NCI-H524 (cell line): ENCODE measurements around the gene FBXL16.
A peak's percentile ranks its signal among the peaks of the same experiment; 100 is the strongest.

Experiments
- DNase-seq, 2 experiments: peaks; one replicate each; lab custom pipeline; 2025; lab: John Stamatoyannopoulos, UW

Gene FBXL16

GRCh38 chr16:689175-689897 lies 16.3 kb downstream of the FBXL16 start:
- DNase-seq: no peak

GRCh38 chr16:687499-687898 lies 18.1 kb downstream of the FBXL16 start:
- no peak for DNase-seq

DNA sequence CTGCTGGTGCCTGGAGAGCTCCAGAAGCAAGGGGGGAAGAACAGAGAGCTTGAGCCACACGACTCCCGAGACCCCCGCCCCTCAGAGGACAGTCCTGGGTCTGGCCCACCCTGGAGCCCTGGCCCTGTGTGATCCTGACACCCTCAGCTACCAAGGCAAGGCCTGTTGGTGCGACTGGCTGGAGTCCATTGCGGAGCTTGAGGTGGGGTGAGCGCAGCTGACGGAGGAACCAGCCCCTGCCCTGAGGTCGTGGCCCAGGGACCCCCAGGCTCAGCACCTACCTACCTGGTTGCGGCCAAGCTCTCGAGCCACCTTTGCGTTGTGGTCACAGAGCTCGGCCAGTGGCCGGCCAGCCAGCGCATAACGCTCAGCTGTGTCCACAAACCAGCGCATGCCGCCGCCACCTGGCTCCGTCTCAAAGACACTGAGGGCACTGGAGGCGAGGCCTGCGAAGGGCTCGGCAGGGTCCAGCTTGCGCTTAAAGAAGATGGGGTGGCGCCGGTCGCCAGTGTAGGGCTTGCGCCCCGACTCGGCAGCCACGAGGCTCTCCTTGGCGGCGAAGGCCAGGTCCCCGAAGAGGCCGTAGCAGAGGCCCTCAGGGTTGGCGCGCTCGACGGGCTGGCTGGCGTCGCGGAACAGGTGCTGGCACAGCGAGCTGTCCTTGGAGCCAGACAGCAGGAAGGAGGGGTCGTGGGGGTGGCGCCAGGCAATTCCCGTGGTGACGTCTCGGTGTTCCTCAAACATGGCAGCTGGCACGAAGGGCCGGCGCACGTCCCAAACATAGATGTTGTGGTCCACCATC lies 18.9 kb downstream of the FBXL16 start:
- no peak for DNase-seq

- peak in 1 of 2 experiments; percentile 60 for DNase-seq
These were observed 19.6 kb downstream of the FBXL16 start for GRCh38 chr16:685967-686366.

DNA sequence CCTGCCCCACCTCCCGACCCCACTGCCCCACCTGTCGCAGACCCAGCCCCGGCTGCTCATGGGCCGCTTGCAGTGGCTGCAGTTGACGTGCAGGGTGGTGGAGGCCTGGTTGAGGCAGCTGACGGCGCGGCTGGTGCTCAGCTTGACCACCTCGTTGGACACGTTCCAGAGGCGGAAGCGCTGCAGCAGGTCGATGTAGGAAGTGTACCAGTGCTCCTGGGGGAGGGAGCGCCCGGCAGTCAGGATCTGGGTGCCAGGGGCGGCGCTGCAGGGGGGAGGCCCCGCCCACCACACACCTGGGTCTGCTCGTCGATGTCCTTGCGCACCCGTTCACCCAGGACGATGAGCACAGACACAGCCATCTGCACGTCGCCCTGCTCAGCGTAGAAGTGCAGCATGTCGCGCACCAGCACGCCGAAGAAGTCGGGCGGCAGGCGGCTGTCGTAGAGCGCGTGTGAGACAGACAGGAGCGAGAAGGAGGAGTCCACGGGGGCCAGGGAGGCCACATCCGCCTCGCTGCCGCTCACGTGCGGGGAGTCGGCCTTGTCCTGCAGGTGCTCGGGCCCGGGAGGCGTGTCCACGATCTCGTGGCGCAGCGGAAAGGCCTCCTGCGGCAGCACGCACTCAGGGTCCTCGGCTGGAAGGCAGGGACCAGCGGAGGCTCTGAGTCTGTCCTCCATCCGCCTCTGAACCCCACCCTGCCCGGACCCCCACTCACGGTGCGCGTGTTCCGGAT lies 20.5 kb downstream of the FBXL16 start:
- DNase-seq: no peak

DNA sequence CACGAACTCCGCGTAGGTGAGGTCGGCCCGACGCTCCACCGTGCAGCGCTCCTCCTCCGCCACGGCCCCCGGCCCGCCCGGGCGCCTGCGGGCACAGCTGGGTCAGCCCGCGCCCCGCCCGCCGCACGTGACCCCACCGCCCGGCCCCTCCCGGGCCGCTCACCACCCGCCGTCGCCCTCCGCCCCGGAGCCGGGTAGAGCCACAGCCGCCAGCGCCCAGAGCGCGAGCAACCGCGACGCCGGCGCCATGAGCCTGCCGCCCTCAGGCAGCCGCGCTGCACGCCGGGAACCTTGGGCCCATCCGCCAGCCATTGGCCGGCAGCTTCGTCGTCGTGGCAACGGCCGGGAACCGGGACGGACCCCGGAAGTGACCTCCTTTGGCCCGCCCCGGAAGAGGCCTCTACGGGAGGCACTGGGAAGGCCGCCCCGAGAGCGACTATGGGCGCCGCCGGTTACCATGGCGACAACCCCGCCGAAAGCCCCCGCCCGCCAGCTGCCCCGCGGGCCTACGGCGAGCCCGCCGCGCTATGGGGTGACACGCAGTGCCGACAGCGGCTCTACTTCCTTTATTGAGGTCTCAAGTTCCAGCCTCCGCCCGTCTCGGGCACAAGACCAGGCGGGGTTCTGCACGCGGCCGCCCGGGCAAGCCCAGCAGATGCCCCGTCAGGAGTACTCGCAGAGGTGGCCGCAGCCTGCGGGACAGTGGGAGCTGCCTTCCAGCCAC lies 21.4 kb downstream of the FBXL16 start, which contains the start of gene JMJD8:
Gene JMJD8 (minus strand): TSS at position 264 of the 724 bp plus-strand sequence. CDS start 15 bp downstream, at position 249.
- DNase-seq: peak; percentile 86 to 97

- no peak for DNase-seq
These were observed 22.1 kb downstream of the FBXL16 start for GRCh38 chr16:683396-684070.

- no peak for DNase-seq
These were observed 22.9 kb downstream of the FBXL16 start for GRCh38 chr16:682493-683395.

GRCh38 chr16:681746-682427 lies 23.7 kb downstream of the FBXL16 start:
- no peak for DNase-seq

GRCh38 chr16:680967-681745 lies 24.4 kb downstream of the FBXL16 start:
- DNase-seq: peak; percentile 21 to 48

DNA sequence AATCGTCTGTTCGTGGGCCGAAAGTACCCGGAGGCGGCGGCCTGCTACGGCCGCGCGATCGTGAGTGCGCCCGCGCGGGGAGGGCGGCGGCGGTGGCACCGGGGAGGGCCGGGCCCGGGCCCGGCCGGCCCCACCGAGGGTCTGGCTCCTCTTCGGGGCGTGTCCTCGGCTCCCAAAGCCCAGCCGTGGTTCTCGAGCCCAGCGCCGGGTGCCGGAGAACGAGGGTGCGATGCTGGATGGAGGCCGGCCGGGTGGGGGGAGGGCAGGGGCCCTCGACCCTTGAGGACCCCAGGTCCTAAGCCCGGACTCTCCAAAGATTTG lies 25.0 kb downstream of the FBXL16 start:
- DNase-seq: no peak

GRCh38 chr16:679814-680624 lies 25.6 kb downstream of the FBXL16 start, which contains the start of gene STUB1:
TSS of gene STUB1 (plus strand) at chr16:680410. CDS start at chr16:680526, 116 bp downstream.
- peak; percentile 89 to 93 for DNase-seq

DNA sequence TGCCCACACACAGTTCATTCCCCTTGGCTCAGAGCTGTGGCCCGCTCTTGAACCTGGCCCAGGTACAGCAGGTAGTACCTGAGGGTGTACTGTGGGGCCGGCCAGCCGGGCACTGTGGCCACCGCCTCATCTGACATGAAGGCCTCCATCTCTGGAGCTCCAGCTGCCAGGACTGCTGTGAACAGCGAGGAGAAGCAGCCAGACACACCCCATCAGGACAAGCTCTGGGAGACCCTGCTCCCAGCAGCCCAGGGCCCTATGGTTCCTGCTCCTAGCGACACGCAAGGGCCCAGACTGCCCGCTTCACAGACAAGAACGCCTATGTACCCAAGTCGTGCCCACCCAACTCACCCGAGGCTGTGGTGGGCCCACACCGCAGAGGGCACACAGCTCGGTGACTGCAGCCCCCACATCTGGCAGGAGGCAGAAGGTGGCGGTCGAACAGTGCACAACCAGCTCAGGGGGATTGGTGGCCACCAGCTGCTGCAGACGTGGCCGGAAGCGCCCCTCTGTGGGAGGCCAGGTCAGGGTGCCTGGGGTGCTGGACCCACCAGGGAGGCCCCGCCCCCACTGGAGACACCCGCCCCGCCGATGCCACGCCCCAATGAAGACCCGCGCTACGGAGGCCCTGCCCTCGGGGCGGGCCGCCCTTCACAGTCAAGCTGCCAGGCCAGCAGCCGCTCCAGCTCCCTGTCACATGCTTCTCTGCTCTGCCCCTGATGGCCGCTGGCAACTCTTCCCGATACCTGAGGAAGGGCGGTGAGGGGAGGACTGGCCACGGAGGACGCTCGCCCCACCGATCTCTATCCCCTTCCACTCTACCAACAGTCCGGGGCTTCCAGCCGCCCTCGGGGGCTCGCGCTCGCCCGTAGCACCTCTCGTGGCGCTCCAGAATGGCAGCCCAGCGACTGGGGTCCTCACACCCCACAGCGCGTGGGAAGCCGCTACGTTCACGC lies 26.5 kb downstream of the FBXL16 start:
- DNase-seq: peak; percentile 70 to 82

GRCh38 chr16:678209-678857 lies 27.3 kb downstream of the FBXL16 start:
- DNase-seq: no peak

GRCh38 chr16:677316-678190 lies 28.0 kb downstream of the FBXL16 start:
- DNase-seq: no peak
